SKM-1 treated with dmso at 0.1 percent for 144 hours (cell line): ENCODE results near the gene OR2M4.
A peak's percentile ranks its signal among the peaks of the same experiment; 100 is the strongest.
"Not testable (repeated sequence)": the region's sequence is repeated elsewhere in the genome, so short reads cannot be mapped to it uniquely, and the experiment has no call there.

ENCODE experiments used
- DNase-seq: peaks from one replicate; lab custom pipeline; 2025; ENCODE audit not compliant: unreplicated experiment; lab: John Stamatoyannopoulos, UW

OR2M4 gene, protein sequence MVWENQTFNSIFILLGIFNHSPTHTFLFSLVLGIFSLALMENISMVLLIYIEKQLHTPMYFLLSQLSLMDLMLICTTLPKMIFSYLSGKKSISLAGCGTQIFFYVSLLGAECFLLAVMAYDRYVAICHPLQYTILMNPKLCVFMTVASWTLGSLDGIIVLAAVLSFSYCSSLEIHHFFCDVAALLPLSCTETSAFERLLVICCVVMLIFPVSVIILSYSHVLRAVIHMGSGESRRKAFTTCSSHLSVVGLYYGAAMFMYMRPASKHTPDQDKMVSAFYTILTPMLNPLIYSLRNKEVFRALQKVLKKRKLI

DNA sequence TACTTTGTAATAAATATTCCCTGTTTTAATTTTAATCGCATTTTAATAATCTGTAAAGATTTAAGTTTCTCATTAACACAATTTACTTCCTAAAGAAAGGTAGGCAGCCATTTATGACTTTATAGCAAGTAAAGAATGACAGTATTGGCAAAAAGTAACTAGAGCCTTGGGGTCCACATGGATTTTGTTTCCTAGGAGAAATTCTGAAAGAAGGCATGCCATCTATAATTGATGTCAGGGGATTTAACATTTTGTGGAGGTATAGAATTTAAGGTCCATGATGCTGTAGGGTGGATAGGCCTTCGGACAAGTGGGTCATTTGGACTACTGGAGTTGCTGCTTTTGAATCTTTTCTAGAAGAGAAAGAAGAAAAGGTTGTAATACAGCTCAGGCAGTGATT is at the start of gene OR2M4:
TSS of gene OR2M4 (plus strand) at position 301 of the 400 bp plus-strand sequence. CDS start 7,512 bp downstream, outside the sequence.
- DNase-seq: no peak

DNA sequence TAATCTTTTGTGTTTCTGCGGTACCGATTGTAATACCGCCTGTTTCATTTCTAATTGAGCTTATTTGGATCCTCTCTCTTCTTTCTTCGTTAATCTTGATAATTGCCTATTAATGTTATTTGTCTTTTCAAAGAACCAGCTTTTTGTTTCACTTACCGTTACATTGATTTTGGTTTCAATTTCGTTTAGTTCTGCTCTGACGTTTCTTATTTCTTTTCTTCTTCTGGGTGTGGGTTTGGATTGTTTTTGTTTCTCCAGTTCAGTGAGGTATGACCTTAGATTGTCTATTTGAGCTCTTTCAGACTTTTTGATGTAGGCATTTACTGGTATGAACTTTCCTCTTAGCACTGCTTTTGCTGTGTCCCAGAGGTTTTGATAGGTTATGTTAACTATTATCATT is 47.2 kb upstream of the OR2M4 start:
- DNase-seq: no peak

DNA sequence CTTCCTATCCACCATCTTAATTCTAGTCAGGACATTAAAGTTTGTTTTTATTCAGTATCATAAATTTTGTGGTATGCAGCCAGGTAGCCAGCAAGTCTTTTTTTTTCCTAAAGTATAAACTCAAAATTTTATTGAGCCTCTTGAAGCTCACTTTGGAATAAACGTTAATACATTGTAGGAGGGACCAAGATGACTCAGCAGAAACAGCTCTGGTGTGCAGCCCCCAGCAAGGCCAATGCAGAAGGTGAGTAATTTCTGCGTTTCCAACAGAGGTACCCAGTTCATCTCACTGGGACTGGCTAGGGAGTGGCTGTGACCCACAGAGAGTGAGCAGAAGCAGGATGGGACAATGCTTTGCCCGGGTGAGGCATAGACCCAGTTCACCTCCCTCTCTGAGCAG is 43.9 kb upstream of the OR2M4 start:
- no peak for DNase-seq

DNA sequence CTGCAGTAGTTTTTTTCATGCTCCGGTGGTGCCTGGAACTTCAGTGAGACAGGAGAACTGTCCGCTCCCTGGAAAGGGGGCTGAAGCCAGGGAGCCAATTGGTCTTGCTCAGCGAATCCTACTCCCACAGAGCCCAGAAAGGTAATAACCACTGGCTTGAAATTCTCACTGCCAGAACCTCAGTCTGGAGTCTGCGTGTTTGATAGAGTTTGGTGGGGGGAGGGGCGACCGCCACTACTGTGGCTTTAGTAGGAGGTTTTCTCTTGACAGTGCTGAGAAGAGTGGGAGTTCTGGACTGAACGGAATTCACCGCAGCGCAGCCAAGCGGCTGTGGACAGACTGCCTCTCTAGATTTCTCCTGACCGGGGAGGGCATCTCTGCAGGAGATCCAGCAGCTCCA is 42.2 kb upstream of the OR2M4 start:
- DNase-seq: no peak

DNA sequence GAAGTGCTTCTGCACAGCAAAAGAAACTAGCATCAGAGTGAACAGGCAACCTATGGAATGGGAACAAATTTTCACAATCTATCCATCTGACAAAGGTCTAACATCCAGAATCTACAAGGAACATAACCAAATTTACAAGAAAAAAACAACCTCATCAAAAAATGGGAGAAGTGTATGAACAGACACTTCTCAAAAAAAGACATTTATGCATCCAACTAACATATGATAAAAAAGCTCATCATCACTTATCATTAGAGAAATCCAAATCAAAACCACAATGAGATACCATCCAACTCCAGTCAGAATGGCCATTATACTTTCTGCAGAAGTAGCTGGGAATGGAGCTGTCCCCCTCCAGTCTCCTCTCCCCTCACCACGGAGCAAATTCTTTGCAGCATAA is 37.1 kb upstream of the OR2M4 start:
- DNase-seq: no peak

DNA sequence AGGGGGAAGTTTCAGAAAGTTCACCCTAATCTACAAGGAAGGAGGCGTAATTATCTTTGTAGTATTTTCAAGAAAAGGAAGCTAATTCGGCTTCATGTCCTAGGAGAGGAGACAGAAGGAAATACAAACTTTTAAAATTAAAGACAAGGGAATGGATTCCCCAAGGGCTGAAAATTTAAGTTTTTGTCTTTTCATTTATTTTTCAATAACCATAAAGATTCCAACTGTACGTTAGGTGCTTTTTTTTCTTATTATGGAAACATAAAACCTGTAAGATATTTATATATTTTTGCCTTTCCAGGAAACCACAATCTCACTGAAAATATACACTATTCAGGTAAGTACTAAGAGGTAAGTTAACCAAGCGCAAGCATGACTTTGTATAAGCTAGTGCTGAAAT is 34.3 kb upstream of the OR2M4 start, which contains the start of gene OR2M3:
TSS of gene OR2M3 (plus strand) at position 301 of the 400 bp plus-strand sequence. CDS start 5,803 bp downstream, outside the sequence.
- no peak for DNase-seq

DNA sequence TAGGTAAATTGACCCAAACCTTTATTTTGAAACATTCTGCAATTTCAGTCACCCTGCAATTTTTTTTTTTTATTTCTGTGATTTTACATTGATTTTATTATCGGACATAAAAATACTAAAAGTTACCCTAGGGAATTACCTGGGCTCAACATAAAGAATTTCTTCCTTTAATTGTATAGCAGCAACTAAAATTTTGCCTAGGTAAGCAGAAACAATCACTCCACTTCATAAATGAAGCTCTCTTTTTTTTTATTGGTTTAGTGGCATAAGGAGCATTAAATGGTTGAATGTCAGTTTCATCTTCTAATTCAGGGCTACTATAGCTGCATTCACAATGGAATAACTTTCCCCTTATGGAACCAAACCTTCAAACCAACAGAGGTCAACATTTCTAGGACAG is 15.3 kb upstream of the OR2M4 start:
- no peak for DNase-seq

DNA sequence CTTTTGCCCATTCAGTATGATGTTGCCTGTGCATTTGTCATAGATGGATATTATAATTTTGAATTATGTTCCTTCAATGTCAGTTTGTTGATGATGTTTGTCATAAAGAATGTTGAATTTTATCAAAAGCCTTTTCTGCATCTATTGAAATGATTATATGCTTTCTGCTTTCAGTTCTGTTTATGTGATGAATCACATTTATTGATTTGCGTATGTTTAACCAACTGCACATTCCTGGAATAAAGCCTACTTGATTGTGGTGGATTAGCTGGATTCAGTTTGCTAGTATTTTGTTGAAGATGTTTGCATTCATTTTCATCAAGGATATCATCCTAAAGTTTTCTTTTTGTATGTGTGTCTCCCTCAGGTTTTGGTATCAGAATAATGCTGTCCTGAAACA is 5.7 kb upstream of the OR2M4 start:
- DNase-seq: no peak

DNA sequence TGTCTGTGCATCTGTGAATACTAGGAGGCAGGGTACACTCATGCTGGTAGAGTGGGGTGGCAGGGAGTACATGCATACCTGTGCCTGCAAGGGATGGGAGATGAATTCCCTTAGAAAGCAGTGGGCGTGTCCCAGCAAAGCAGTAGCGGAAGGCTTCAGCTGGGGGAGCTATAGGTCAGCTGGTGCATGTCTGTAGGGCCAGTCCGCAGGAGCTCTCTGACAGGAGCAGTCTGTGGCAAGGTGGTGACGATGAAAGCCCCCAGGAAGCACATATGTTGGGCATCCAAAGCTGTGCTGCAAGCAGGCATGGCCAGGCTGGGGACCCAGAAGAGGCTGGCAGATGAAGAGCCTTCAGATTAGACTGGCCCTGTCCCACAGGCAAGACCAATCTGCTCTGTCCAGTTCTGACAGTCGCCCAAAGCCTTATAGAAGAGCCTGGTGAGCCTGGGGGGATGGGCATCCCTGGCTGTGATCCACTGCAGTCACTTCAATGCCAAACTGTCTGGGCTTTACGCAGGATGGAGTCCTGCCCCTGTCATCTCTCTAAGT is 1.8 kb upstream of the OR2M4 start:
- DNase-seq: no peak

DNA sequence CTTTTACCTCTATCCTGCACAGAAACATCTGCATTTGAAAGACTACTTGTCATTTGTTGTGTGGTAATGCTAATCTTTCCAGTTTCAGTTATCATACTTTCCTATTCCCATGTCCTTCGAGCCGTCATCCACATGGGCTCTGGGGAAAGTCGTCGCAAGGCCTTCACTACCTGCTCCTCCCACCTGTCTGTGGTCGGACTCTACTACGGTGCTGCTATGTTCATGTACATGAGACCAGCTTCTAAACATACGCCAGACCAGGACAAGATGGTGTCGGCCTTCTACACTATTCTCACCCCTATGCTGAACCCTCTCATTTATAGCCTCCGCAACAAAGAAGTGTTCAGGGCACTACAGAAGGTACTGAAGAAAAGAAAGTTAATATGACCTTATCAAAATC is 8.3 kb downstream of the OR2M4 start:
- no peak for DNase-seq

DNA sequence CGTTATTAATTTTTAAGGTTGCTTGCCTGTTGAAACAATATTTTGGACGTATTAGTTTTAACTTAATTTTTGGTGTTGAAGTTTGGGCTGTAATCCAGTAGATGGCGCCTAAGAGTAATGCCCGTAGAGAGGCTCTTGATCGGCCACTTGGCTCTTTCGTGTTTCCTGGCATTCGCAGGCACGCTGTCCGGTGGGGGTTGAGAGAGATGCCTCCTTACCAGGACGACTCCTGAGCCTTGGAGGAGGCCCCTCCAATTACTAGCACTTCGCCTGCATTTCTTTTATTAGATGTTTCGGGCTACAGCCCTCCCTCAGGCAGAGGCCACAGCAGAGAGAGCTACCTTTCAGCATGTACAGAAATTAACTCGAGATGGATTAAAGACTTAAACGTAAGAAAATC is 12.0 kb downstream of the OR2M4 start:
- peak; percentile 79 for DNase-seq

DNA sequence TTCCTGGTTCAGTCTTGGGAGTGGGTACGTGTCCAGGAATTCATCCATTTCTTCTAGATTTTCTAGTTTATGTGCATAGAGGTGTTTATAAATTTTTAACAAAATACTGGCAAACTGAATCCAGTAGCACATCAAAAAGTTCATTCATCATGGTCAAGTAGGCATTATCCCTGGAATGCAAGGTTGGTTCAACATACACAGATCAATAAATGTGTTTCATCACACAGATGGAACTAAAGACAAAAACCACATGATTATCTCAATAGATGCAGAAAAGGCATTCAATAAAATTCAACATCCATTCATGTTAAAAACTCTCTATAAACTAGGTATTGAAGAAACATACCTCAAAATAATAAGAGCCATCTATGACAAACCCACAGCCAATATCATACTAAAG is 28.1 kb downstream of the OR2M4 start:
- not testable (repeated sequence) for DNase-seq

DNA sequence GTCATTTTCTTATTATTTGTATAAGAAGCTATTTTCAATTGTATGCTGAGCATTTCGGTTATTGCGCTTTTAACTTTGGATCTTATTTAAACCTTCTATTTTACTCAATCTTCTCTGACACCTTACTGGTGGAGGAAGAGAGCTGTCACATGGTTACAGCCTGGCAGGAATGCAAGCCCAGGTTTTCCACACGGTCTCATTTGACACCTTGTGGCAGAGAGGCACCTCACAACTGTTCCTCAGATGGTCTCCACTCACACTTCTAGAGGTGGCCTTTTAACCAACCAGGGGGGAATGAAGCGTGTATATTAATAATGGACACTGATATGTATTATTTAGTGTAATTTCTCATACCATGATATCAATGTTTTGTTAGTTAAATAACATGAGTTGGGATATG is 37.0 kb downstream of the OR2M4 start:
- no peak for DNase-seq

DNA sequence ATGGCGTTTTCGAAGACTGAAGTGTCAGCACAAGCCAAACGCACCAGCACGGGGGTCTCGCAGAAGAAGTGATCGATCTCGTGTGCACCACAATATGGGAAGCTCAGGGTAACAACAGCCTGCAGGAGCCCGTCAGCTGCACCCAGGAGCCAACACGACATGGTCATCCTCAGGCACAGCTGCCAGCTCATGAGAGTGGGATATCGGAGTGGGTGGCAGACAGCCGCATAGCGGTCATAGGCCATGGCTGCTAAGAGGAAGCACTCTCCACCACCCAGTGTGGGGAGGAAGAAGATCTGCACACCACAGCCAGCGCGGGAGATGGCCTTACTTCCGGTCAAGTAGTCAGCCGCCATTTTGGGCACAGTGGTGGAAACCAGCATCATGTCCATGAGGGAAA is 42.0 kb downstream of the OR2M4 start:
- DNase-seq: not testable (repeated sequence)

DNA sequence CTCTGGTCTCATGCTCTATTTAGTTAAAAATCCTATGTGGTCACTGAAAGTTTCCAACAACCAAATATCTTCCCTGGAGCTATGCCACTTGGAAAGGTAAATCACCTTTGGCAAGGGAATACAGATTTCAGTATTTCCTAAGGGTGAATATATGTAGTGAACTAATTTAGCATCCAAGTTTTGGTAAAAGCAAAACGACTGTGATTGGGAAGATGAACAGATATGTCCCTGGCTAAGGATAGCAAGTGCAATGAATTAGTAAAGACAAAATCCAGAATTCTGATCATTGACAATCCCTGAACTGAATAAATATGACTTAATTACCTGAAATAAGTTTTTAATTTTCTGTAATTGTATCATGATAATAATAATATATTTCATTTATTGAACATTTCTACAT is 46.7 kb downstream of the OR2M4 start, which contains the start of gene OR2T33:
TSS of gene OR2T33 (minus strand) at position 101 of the 400 bp plus-strand sequence. CDS start 4,162 bp downstream, outside the sequence.
- DNase-seq: no peak

DNA sequence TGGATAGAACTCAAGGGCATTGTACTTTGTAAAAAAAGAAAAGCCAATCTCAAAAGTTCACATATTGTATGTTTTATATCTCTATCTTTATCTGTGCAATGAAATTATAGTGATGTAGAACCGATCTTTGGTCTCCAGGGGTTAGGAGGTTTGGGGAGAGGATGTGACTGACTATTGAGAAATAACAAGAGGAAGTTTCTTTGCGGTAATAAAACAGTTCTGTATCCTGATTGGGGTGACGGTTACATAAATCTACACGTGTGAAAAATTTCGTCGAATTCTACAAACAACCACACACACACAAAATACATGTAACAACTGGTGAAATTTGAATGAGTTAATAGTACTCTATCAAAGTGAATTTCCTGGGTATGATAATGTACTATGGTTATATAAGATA is 57.2 kb downstream of the OR2M4 start:
- DNase-seq: peak; percentile 81
